ENCODE measurements around the gene SLC23A2. TPM values are rescaled to one million over a fixed set of nuclear protein-coding genes. Genes with fewer than 3 reads are reported as not detected.

SLC23A2 gene
- total RNA-seq, 1 experiment from 2014 or later: 16.3 TPM

DNA sequence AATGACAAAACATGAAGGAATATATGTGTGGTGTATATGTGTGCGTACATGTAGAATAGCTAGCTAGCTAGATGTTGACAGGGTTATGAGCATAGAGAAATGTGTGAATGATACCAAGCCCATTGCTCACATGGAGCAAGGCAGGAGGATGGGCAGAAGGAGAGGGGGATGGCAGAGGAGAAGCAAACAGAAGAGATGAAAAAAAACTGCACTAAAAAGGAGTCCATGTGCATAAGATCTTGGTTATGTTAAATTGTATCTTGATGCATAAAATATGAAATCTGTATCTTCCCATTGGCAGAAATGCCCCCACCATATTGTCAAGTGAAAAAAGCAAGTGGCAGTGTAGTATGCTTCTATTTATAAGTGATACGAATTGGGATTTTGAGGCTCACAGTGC, 154.5 kb downstream of the SLC23A2 start (continued):
- TF ChIP-seq REST (IDR thresholded peaks at IDR 0.05; ENCODE audit: low read depth): no peak

DNA sequence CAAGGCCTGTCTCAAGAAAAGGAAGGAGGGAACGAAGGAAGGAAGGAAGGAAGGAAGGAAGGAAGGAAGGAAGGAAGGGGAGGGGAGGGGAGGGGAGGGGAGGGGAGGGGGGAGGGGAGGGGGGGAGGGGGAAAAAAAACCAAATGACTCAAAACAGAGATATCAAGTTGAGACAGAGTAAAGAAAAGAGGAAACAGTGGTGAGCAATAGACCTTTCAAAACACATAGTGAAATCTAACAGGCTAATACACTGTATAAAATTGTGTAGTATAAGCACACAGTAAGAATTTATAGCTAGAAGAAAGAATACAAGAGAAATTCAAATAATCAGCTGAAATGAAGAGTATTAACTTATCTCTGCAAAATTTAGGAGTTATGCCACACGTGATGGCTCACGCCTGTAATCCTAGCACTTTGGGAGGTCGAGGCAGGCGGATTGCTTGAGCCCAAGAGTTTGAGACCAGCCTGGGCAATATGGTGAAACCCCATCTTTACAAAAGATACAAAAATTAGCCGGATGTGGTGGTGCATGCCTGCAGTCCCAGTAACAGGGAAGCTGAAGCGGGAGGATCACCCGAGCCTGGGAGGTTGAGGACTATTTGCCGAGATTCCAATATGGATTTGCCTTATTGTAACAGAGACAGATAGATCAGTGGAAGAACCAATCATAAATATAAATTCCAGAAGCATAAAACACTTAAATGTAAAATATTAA, 156.4 kb downstream of the SLC23A2 start:
- intact Hi-C loops (cut with micrococcal nuclease): no loop called here
- Histone ChIP-seq H3K27ac (ENCODE audit: low read depth, low read length) (no peak overlapping the region), H3K27me3 (ENCODE audit: insufficient read depth, low read length) (no peaks in the 10 kb centered on the region), H3K4me1 (ENCODE audit: control insufficient read depth in 1 of 2, insufficient read depth in 2 of 2, low read length in 2 of 2) (no peaks in the 10 kb centered on the region), H3K9me3 (ENCODE audit: control insufficient read depth in 1 of 2, insufficient read depth in 1 of 2, low read depth in 1 of 2, low read length in 2 of 2) (no peaks in the 10 kb centered on the region), H2AFZ (ENCODE audit: low read depth, low read length, poor library complexity, severe bottlenecking) (no peak overlapping the region), H3K4me3 (replicated peaks in 1 of 2; ENCODE audit: low read depth in 1 of 2, low read length in 2 of 2) (no peak overlapping the region), H3K79me2 (ENCODE audit: insufficient read depth, low read length) (no peaks in the 10 kb centered on the region), H3K9me2 (ENCODE audit: insufficient read depth) (no peaks in the 10 kb centered on the region), H3K36me3 (ENCODE audit: control insufficient read depth in 1 of 2, insufficient read depth in 2 of 2, low read length in 2 of 2) (no peaks in the 10 kb centered on the region), H3K9ac (ENCODE audit: low read length) (no peak overlapping the region), H4K20me1 (ENCODE audit: insufficient read depth) (no peaks in the 10 kb centered on the region), H3K4me2 (ENCODE audit: low read length) (no peak overlapping the region)
- ATAC-seq (no peak), DNase-seq (ENCODE audit: low read depth, low spot score) (no peak)
- BruUV-seq (replicated peaks): no TSS peak
- TF ChIP-seq YY1 (IDR thresholded peaks at IDR 0.05; ENCODE audit: extremely low read depth, insufficient replicate concordance, low read depth, low read length): no peak
- no peak for TF ChIP-seq POLR2A (IDR thresholded peaks at IDR 0.05; ENCODE audit: borderline replicate concordance, extremely low read depth, insufficient read depth, insufficient read length)
- TF ChIP-seq ATF3 (IDR thresholded peaks at IDR 0.05): no peak
- TF ChIP-seq CEBPB (IDR thresholded peaks at IDR 0.05; ENCODE audit: low read depth): no peak
- TF ChIP-seq SRF (IDR thresholded peaks at IDR 0.05; ENCODE audit: low read depth): no peak
- no peak for TF ChIP-seq POLR2AphosphoS5 (IDR thresholded peaks at IDR 0.05; ENCODE audit: low read depth, low read length)
- TF ChIP-seq RAD21 (IDR thresholded peaks at IDR 0.05; ENCODE audit: low read depth): no peak
- TF ChIP-seq ZNF274 (IDR thresholded peaks at IDR 0.05; ENCODE audit: low read depth, low read length): no peak
- TF ChIP-seq CBX3 (IDR thresholded peaks at IDR 0.05; ENCODE audit: low read depth): no peak
- TF ChIP-seq ZFX (IDR thresholded peaks at IDR 0.05): no peak
- TF ChIP-seq EZH2phosphoT487 (IDR thresholded peaks at IDR 0.05; ENCODE audit: borderline replicate concordance): no peak
- ChIA-PET RAD21 (ENCODE audit: low non-redundant PET in 1 of 2, low total read pairs in 2 of 2, uncharacterized antibody in 2 of 2, unreplicated experiment in 2 of 2) (no interaction called here), POLR2A (no interaction called here), CTCF (no interaction called here)
